Right renal cortex interstitium (tissue), 3 donors: ENCODE results near the gene RPSA. TPM values are rescaled to one million over a fixed set of nuclear protein-coding genes. Genes with fewer than 3 reads are reported as not detected.
"Not testable (repeated sequence)": the region's sequence is repeated elsewhere in the genome, so short reads cannot be mapped to it uniquely, and the experiment has no call there.

ENCODE experiments used
- DNase-seq, 3 donors: peaks; one replicate each; pipeline ENCODE4 v3.0.0-alpha.2; 2013; ENCODE audit warnings: low read depth in 3 of 3, low spot score in 2 of 3
- polyA plus RNA-seq, 3 donors: library from polyadenylated mRNA; unstranded; fragments of 120-200 nt; gene quantifications; one replicate each; pipeline ENCODE4 v1.2.1, GENCODE V29; 2013; ENCODE audit not compliant: insufficient read length in 3 of 3

The RPSA gene
- polyA plus RNA-seq, 3 donors, result 1,500 to 1,691 (median 1,570) TPM

- no peak for DNase-seq
These were observed 18.4 kb upstream of the RPSA start for GRCh38 chr3:39388153-39388552.

DNA sequence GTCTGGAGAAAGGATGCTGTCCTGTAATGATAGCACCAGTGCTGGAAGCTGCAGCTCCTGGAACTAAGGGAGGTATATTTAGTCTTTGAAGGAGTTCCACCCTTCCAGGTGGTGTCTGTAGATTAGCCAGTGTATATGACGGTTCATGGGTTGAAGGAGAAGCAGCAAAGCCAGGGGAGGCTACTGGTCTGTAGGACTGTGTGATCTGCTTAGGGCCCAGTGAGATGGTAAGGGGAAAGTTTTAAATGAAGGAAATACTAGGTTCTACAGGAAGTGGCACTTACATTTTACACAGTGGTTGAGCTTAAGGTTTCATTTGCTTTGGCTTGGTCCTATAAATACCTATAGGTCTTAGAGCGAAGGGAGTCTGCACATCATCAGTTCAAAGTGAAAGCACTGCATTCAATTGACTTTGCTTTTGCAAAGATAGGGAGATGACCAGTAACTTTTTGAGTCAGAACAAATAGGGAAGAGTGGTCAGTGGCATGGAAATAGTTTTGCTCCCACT, 17.7 kb upstream of the RPSA start:
- no peak for DNase-seq

GRCh38 chr3:39390181-39390580, 16.3 kb upstream of the RPSA start:
- no peak for DNase-seq

GRCh38 chr3:39396690-39397089, 9.8 kb upstream of the RPSA start:
- no peak for DNase-seq

DNA sequence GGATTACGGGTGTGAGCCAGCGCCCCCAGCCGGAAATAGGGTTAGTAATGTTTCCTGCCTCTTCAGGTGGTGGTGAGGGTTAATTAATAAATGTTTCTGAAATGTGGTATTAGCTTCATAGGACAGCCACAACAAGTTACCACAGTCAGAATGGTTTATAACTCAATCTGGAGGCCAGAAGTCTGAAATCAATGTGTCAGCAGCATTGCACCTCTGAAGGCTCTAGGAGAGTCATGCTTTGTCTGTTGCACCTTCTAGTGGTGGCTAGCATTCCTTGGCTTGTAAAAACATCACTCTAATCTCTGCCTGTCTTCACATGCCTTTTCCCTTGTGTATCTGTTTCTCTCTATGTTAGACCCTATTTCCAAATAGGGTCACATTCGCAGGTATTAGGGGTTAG, 7.8 kb upstream of the RPSA start:
- no peak for DNase-seq

DNA sequence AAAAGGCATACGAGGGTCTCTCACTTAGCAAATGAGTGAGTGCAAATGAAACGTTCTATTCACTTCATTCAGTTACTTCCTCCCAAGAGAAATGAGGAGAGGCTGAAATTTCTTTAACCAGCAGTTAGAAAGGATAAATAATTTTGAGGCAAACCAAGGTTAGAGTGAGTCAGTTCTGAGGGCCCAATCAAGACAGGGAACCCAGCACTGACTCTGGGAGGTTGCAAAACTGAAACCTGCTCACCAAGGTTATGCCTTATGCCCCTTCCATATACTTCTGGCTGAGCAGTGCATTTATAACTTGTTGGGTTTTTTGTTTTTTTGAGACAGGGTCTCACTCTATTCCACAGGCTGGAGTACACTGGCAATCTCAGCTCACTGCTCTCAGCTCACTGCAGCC, 4.5 kb upstream of the RPSA start:
- DNase-seq, result no peak

- no peak for DNase-seq
These were observed 1.4 kb upstream of the RPSA start for GRCh38 chr3:39404943-39405686.

GRCh38 chr3:39405687-39406367, 693 bp upstream of the RPSA start:
- no peak for DNase-seq

DNA sequence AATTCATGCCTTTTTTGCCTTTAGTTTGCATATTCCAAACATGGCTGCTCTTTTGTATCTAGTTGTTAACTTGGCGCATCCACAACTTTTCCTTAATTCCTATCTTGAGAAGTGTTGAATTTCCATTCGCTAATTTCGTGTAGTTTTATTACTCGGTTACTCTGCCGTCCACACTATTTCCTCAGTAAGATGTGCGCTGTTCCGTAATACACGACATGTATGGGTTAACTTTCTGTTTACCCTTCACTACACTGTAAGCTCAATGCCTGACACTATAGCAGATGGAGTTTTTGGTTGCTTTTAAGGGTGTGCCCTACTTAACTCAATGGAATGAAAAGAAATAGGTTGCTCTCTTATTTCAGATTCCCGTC, 724 bp downstream of the RPSA start:
- DNase-seq, result no peak

DNA sequence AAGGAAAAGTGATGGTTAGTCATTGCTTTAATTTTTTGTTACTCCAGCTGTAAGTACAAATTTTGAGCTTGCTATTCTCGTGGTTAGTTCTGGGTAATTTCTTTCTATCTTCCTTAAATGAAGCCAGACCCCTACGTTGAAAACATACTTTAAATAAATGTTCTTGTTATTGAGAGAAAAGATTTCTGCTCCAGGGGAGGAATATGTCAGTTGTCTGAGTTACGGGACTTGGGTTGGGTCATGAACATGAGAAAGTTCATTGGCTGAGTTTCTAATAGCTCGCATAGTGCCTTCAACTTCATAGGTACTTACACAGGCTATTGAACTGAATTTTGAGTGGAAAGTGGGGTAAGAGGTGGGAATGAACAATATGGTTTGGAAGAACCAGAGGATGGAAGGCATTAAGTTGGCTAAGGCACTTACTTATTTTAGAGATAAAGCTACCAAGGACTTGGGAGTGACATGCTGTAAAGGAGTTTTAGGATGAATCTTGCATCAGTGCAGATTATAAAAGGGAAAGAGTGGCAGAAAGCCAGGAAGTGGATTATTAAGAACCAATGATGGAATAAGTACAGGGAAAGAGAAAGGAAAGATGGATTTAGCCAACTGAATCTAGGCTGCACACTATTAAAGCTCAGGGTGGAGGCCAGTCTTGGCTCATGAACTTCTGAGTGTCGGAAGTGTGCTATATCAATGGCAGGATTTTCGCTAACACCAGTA, 1.4 kb downstream of the RPSA start:
- no peak for DNase-seq

GRCh38 chr3:39408493-39409372, 2.2 kb downstream of the RPSA start:
- DNase-seq, result no peak

- no peak for DNase-seq
These were observed 3.1 kb downstream of the RPSA start for GRCh38 chr3:39409514-39410136.

DNA sequence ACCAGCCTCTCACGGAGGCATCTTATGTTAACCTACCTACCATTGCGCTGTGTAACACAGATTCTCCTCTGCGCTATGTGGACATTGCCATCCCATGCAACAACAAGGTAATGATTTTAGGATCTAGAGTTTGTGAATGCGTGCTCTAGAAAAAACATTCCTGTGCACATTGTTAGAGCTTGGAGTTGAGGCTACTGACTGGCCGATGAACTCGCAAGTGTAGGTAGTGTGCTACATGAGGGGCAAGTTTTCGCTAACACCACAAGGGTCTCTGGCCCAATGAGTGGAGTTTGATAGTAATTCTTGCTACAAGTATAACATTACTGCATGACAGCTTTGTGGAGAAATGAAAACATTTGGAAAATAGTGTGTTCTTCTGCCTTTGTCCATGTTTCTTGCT, 4.4 kb downstream of the RPSA start:
- no peak for DNase-seq

- no peak for DNase-seq
These were observed 6.2 kb downstream of the RPSA start for GRCh38 chr3:39412668-39413260.

DNA sequence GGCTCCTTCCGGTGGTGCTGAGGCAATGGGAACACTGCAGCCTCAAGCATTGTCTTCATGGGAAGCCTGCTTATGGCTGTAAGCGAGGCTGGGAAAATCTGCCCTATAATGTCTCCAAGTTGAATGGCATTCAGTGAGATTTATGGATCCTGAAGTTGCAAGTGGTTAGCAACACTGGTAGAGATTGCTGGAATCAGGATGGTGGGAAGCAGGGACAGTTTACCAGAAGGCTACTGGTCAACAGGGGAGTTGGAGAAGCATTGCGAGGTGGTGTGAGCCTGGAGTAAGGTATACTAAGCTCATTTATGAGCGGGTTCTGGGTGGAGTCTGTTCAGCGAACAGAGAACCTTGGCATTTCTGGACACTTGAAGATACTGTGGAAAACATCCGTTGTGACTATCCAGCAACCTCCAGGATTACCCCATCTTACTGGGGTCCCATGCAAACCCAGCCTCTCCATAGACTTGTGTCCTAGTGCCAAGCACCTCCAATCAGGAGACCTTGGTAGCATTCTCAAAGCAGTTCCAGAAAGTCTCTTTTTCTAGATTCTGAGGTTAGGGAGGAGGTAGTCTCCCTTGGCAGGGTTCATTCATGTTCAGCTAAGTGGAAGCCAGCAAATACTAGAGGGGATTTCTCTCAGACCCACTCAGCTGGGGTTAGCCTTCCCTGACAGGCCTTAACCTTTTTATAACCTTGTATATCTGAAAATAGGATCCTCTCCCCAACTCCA, 7.3 kb downstream of the RPSA start:
- no peak for DNase-seq

DNA sequence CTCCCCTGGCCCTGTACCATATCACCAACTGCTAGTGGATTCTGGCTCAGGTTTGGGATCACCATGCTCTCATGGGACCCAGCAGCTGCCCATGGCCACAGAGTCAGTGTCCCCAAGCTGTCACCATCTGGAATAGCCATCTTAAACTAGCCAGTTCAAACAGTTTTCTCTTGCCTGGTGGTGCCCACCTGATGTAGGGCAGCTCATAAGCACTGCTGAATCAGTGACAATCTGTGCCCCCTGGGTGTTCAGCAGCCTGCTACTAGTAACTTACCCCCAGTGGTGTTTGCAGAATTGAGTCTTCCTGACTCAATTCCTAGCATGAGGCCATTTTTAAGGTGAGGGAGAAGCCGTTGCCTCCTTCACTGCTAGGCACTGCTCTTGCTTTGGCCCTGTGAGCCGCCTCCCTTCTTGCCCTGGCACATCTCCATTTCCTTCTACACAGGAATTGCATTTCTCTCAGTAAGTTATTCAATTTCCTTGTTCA, 7.9 kb downstream of the RPSA start:
- DNase-seq, result no peak

DNA sequence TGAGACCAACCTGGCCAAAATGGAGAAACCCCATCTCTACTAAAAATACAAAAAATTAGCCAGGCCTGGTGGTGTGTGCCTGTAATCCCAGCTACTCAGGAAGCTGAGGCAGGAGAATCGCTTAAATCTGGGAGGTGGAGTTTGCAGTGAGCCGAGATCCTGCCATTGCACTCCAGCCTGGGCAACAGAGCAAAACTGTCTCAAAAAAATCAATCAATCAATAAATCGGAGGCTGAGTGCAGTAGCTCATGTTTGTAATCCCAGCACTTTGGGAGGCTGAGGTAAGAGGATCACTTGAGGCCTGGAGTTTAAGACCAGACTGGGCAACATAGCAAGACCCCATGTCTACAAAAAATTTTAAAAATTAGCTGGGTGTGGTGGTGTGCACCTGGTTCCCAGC, 8.8 kb downstream of the RPSA start:
- not testable (repeated sequence) for DNase-seq

- no peak for DNase-seq
These were observed 9.5 kb downstream of the RPSA start for GRCh38 chr3:39415983-39416382.

- not testable (repeated sequence) for DNase-seq
These were observed 10.5 kb downstream of the RPSA start for GRCh38 chr3:39416998-39417397.
